Retinal pigment epithelial cell (primary cell): ENCODE measurements around the gene ETNPPL.

ENCODE experiments used
- DNase-seq: peaks from one replicate; pipeline ENCODE4 v3.0.0-alpha.2; 2010; ENCODE audit warnings: low read depth
- H3K4me3 ChIP-seq: 2 replicates; pipeline ENCODE4 v1.5.1; 2011; ENCODE audit warnings: mild to moderate bottlenecking, low read length, control low read depth, moderate library complexity
- TF ChIP-seq, protein P1 (sequence below): conservative IDR thresholded peaks from 2 replicates; pipeline ENCODE4 v1.5.1; 2011; ENCODE audit warnings: low read depth, low read length, control low read depth, inconsistent platforms

ETNPPL gene

DNA sequence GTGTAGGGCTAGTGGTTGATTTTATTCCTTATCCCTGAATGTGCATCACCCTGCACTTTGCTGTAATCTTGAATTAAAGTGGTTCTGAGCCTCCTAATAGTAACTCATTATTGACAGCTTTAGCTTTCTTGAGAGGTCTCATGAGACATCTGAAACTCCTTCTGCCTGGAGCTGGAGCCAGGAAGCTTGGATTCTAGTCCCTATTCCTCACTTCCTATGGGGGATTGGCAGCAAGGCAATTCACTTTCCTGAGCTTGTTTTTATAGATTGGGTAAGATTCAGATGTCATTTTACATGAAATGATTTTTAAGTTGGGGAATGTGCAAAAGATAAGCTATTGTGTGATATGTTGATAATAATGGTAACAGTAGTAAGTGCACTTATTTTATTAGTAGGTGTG lies 17.1 kb upstream of the ETNPPL start:
- no peak for DNase-seq
- TF ChIP-seq, protein P1, sequence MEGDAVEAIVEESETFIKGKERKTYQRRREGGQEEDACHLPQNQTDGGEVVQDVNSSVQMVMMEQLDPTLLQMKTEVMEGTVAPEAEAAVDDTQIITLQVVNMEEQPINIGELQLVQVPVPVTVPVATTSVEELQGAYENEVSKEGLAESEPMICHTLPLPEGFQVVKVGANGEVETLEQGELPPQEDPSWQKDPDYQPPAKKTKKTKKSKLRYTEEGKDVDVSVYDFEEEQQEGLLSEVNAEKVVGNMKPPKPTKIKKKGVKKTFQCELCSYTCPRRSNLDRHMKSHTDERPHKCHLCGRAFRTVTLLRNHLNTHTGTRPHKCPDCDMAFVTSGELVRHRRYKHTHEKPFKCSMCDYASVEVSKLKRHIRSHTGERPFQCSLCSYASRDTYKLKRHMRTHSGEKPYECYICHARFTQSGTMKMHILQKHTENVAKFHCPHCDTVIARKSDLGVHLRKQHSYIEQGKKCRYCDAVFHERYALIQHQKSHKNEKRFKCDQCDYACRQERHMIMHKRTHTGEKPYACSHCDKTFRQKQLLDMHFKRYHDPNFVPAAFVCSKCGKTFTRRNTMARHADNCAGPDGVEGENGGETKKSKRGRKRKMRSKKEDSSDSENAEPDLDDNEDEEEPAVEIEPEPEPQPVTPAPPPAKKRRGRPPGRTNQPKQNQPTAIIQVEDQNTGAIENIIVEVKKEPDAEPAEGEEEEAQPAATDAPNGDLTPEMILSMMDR = no peak
- no peak overlapping the region for H3K4me3 ChIP-seq

DNA sequence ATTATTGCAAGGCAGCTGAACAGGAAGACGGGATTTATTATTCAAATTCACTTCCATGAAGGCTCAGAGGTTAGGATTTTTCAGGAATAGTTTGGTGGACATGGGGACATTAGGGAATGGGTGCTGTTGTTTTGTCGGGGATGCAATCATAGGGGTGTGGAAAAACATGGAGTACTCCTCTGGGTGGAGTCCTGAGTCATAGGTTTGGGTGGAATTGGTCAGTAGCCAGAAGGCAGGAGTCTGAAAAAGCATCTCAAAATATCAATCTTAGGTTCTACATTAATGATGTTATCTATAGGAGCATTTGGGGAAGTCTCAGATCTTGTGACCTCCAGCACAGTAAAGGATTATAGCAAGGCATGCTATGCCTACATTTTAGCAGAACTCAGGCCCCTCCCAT lies 14.5 kb upstream of the ETNPPL start:
- no peak overlapping the region for H3K4me3 ChIP-seq
- TF ChIP-seq, protein P1 = no peak
- no peak for DNase-seq

DNA sequence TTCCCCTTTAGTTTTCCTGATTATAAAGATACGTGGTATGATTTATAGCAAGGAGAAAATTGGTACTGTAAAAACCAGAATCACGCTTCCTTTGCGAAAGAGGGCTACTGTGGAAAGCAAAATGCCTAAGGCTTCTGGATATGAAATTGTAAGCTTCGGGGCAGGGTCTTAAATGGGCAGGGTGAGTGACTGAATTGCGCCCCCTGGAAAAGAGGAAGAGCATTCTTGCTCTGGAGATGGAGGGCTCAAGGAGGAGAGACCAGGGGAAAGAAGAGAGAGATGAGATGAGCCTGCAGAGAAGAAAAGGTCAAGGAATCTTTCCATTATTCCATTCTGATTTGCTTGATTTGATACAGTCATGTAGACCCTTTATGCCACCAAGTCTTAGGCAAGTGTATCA lies 13.1 kb upstream of the ETNPPL start:
- no peak for DNase-seq
- no peak overlapping the region for H3K4me3 ChIP-seq
- TF ChIP-seq, protein P1 = no peak

- no peak overlapping the region for H3K4me3 ChIP-seq
- DNase-seq = no peak
- TF ChIP-seq, protein P1 = no peak
Observed at GRCh38 chr4:108774809-108775530, 12.1 kb upstream of the ETNPPL start.

GRCh38 chr4:108772402-108772801 lies 9.5 kb upstream of the ETNPPL start:
- H3K4me3 ChIP-seq = no peak overlapping the region
- DNase-seq = no peak
- TF ChIP-seq, protein P1 = no peak

- no peak overlapping the region for H3K4me3 ChIP-seq
- no peak for DNase-seq
- TF ChIP-seq, protein P1 = no peak
Observed at GRCh38 chr4:108766058-108766457, 3.2 kb upstream of the ETNPPL start.

DNA sequence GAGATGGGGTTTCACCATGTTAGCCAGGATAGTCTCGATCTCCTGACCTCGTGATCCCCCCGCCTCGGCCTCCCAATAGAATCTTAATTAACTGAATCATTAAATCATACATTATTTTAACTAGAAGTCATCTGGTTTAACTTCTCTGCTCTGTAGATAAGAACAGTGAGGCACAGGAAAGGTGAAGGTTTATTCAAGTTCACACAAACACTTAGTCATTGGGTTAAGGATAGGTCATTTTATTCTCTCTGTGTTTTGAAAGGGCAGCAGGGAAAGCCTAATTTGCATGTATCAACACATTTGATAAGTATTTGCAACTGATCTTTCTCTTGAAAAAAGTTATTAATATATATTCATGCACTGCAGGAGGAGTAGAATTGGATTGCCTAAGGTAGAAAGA lies 1.1 kb upstream of the ETNPPL start:
- DNase-seq = no peak
- TF ChIP-seq, protein P1 = no peak
- H3K4me3 ChIP-seq = no peak overlapping the region
